GM23248 (cell line): ENCODE data around the gene SLC46A2. TPM values are rescaled to one million over a fixed set of nuclear protein-coding genes. Genes with fewer than 3 reads are reported as not detected.

ENCODE experiments used
- DNase-seq: peaks from one replicate; pipeline ENCODE4 v3.0.0-alpha.2; 2015
- H2AFZ ChIP-seq: fragments of 200-600 bp; sonication (generic); 2 replicates; pipeline ENCODE4 v1.6.1; 2016; ENCODE audit warnings: antibody characterized with exemption
- H3F3A ChIP-seq: fragments of 200-600 bp; sonication (generic); 2 replicates; pipeline ENCODE4 v1.6.1; 2016; ENCODE audit warnings: mild to moderate bottlenecking, antibody characterized with exemption, mixed run types; ENCODE audit not compliant: insufficient read depth
- H3K27ac ChIP-seq: fragments of 200-600 bp; sonication (generic); 2 replicates; pipeline ENCODE4 v1.5.1; 2016; ENCODE audit warnings: mild to moderate bottlenecking
- H3K27me3 ChIP-seq: fragments of 200-600 bp; sonication (generic); replicated peaks from 2 replicates; pipeline ENCODE4 v1.6.1; 2016; ENCODE audit warnings: mild to moderate bottlenecking; ENCODE audit not compliant: insufficient read depth
- H3K36me3 ChIP-seq: fragments of 200-600 bp; sonication (generic); 2 replicates; pipeline ENCODE4 v1.6.1; 2016; ENCODE audit warnings: low read depth, mild to moderate bottlenecking
- H3K4me1 ChIP-seq: fragments of 200-600 bp; sonication (generic); 2 replicates; pipeline ENCODE4 v1.6.1; 2016; ENCODE audit warnings: mild to moderate bottlenecking; ENCODE audit not compliant: insufficient read depth
- H3K4me2 ChIP-seq: fragments of 200-600 bp; sonication (generic); one replicate; pipeline ENCODE4 v1.6.1; 2016; ENCODE audit warnings: mild to moderate bottlenecking; ENCODE audit not compliant: unreplicated experiment
- H3K4me3 ChIP-seq: fragments of 200-600 bp; sonication (generic); 2 replicates; pipeline ENCODE4 v1.5.1; 2016; ENCODE audit warnings: mild to moderate bottlenecking
- H3K79me2 ChIP-seq: fragments of 200-600 bp; sonication (generic); 2 replicates; pipeline ENCODE4 v1.6.1; 2016; ENCODE audit warnings: mild to moderate bottlenecking; ENCODE audit not compliant: insufficient read depth
- H3K9ac ChIP-seq: fragments of 200-600 bp; sonication (generic); 2 replicates; pipeline ENCODE4 v1.6.1; 2016; ENCODE audit warnings: mild to moderate bottlenecking
- H3K9me2 ChIP-seq: fragments of 200-600 bp; sonication (generic); 2 replicates; pipeline ENCODE4 v1.6.1; 2016; ENCODE audit warnings: mixed run types, mild to moderate bottlenecking, moderate library complexity; ENCODE audit not compliant: insufficient read depth
- H3K9me3 ChIP-seq: fragments of 200-600 bp; sonication (generic); one replicate; pipeline ENCODE4 v1.6.1; 2017; ENCODE audit warnings: low read depth
- H4K20me1 ChIP-seq: fragments of 200-600 bp; sonication (generic); 2 replicates; pipeline ENCODE4 v1.6.0; 2016; ENCODE audit not compliant: insufficient read depth
- EZH2 ChIP-seq: fragments of 200-600 bp; sonication (generic); IDR thresholded peaks from 2 replicates; pipeline ENCODE4 v1.6.1; 2018; ENCODE audit warnings: antibody characterized with exemption, mild to moderate bottlenecking; ENCODE audit not compliant: insufficient read depth, poor library complexity, severe bottlenecking
- EZH2phosphoT487 ChIP-seq: fragments of 200-600 bp; sonication (generic); IDR thresholded peaks from 2 replicates; pipeline ENCODE4 v1.6.1; 2018; ENCODE audit warnings: antibody characterized with exemption, moderate library complexity, mild to moderate bottlenecking, low read depth; ENCODE audit not compliant: insufficient read depth
- WGBS, 2 experiments: methylation state at CpG; one replicate each; pipeline ENCODE4 v1.1.6; 2015 to 2017; ENCODE audit warnings: low lambda C conversion rate in 2 of 2, low coverage in 1 of 2; ENCODE audit errors: missing lambda C conversion rate in 2 of 2; 5-methylcytosine and 5-hydroxymethylcytosine counted together
- in situ Hi-C: fragments of 300-500 bp; cut with MboI; formaldehyde crosslinking; loops from 2 replicates; pipeline ENCODE4 v1.15.0; 2020
- polyA plus RNA-seq: library from polyadenylated mRNA; unstranded; fragments of >200 nt; fragmentation: Nextera tagmentation; extraction: Ambion mirVana; gene quantifications from 2 replicates; pipeline ENCODE4 v1.2.1, GENCODE V29; 2016
- total RNA-seq: library from RNA; depleted of rRNA; stranded (reverse); fragments of >200 nt; shearing (Covaris generic); gene quantifications from 2 replicates; pipeline ENCODE4 v1.2.3, GENCODE V29; 2014

SLC46A2 gene
- total and polyA plus RNA-seq, 2 experiments from 2014 or later, result not detected

- no peaks in the 10 kb centered on the region for H3K4me1 ChIP-seq
- no peaks in the 10 kb centered on the region for H3K9me2 ChIP-seq
- no peaks in the 10 kb centered on the region for H3F3A ChIP-seq
- H2AFZ ChIP-seq, result peak overlapping the region; percentile 31; the same call in 1 of the 2 replicates
- H3K36me3 ChIP-seq, result no peaks in the 10 kb centered on the region
- H3K79me2 ChIP-seq, result no peaks in the 10 kb centered on the region
- H3K4me2 ChIP-seq, result no peak overlapping the region
- H3K9me3 ChIP-seq, result no peaks in the 10 kb centered on the region
- peak; percentile 78 for DNase-seq
- WGBS, 2 experiments, result 3 to 8% methylated on average over 3 of the region's 3 CpGs
- no peak overlapping the region for H3K9ac ChIP-seq
- H3K4me3 ChIP-seq, result no peak overlapping the region
- no peaks in the 10 kb centered on the region; the same call in 1 of the 2 replicates for H3K27me3 ChIP-seq
- in situ Hi-C loops, result no loop called here
- TF ChIP-seq EZH2phosphoT487 (no peak), EZH2 (no peak)
- H3K27ac ChIP-seq, result no peak overlapping the region
- no peaks in the 10 kb centered on the region for H4K20me1 ChIP-seq
Measured at GRCh38 chr9:112921549-112921948, 30.9 kb upstream of the SLC46A2 start.

GRCh38 chr9:112917987-112918362 lies 27.3 kb upstream of the SLC46A2 start:
- Histone ChIP-seq H4K20me1 (no peaks in the 10 kb centered on the region), H2AFZ (no peak overlapping the region), H3K9ac (no peak overlapping the region), H3K4me2 (no peak overlapping the region), H3F3A (no peaks in the 10 kb centered on the region), H3K36me3 (no peaks in the 10 kb centered on the region), H3K27ac (no peak overlapping the region), H3K79me2 (no peaks in the 10 kb centered on the region), H3K27me3 (peaks cover 5% of the 10 kb centered on the region; the same call in 1 of the 2 replicates), H3K4me3 (no peak overlapping the region), H3K9me3 (no peaks in the 10 kb centered on the region), H3K4me1 (no peaks in the 10 kb centered on the region), H3K9me2 (no peaks in the 10 kb centered on the region)
- WGBS, 2 experiments, result 32 to 44% methylated on average over 1 of the region's 1 CpG
- DNase-seq, result no peak
- in situ Hi-C loops, result no loop called here
- TF ChIP-seq EZH2, result no peak
- no peak for TF ChIP-seq EZH2phosphoT487

GRCh38 chr9:112917047-112917986 lies 26.6 kb upstream of the SLC46A2 start:
- in situ Hi-C loops, result no loop called here
- 23 to 38% methylated on average over 1 of the region's 1 CpG for WGBS, 2 experiments

GRCh38 chr9:112914524-112914923 lies 23.8 kb upstream of the SLC46A2 start:
- Histone ChIP-seq H3F3A (no peaks in the 10 kb centered on the region), H3K9me3 (no peaks in the 10 kb centered on the region), H3K36me3 (no peaks in the 10 kb centered on the region), H3K4me3 (no peak overlapping the region), H4K20me1 (no peaks in the 10 kb centered on the region), H3K9me2 (no peaks in the 10 kb centered on the region), H3K9ac (no peak overlapping the region), H3K4me2 (no peak overlapping the region), H3K4me1 (no peaks in the 10 kb centered on the region), H3K27me3 (0 out of 2 replicates have a peak, but pooled peaks cover 16% of the 10 kb centered on the region), H3K27ac (no peak overlapping the region), H2AFZ (no peak overlapping the region), H3K79me2 (no peaks in the 10 kb centered on the region)
- peak; percentile 30 for DNase-seq
- no peak for TF ChIP-seq EZH2
- no peak for TF ChIP-seq EZH2phosphoT487
- WGBS, 2 experiments, result 45 to 47% methylated on average over 2 of the region's 2 CpGs
- in situ Hi-C loops, result no loop called here

More at GRCh38 chr9:112917047-112917986, 26.6 kb upstream of the SLC46A2 start:
- Histone ChIP-seq H3K9me2 (no peaks in the 10 kb centered on the region), H3K4me3 (no peak overlapping the region), H3K4me1 (no peaks in the 10 kb centered on the region), H2AFZ (no peak overlapping the region), H3K27me3 (peaks cover 5% of the 10 kb centered on the region; the same call in 1 of the 2 replicates), H3F3A (no peaks in the 10 kb centered on the region), H4K20me1 (no peaks in the 10 kb centered on the region), H3K27ac (no peak overlapping the region), H3K9me3 (no peaks in the 10 kb centered on the region), H3K36me3 (no peaks in the 10 kb centered on the region), H3K9ac (no peak overlapping the region), H3K4me2 (no peak overlapping the region), H3K79me2 (no peaks in the 10 kb centered on the region)
- TF ChIP-seq EZH2phosphoT487 (no peak), EZH2 (no peak)
- no peak for DNase-seq
